ENCODE results near the gene SPACA6. TPM values are rescaled to one million over a fixed set of nuclear protein-coding genes. Genes with fewer than 3 reads are reported as not detected.
"Not testable (repeated sequence)": the region's sequence is repeated elsewhere in the genome, so short reads cannot be mapped to it uniquely, and the experiment has no call there.

The SPACA6 gene
- 1 to 10 TPM; 3.7 to 6.4 TPM for total RNA-seq

- peak; percentile 54 for DNase-seq (ENCODE audit: low spot score)
- no peaks in the 10 kb centered on the region for H3K27me3 ChIP-seq
- peak within 1 kb of the TSS; percentile 79 to 100 for H3K4me3 ChIP-seq
- peaks cover 0 to 35% of the 10 kb centered on the region in 2 donors for H3K4me1 ChIP-seq
- peaks cover 51% of the 10 kb centered on the region for H3K36me3 ChIP-seq
- peak within 1 kb of the TSS; percentile 97 to 99 for H3K27ac ChIP-seq
- no peaks in the 10 kb centered on the region for H3K9me3 ChIP-seq
- TF ChIP-seq CTCF (IDR thresholded peaks at IDR 0.05): no peak
These were observed at the start of gene SPACA6 for GRCh38 chr19:51693260-51693659. Gene SPACA6 (plus strand): TSS chr19:51693330. CDS start chr19:51693527, 197 bp downstream.

GRCh38 chr19:51644636-51645271, 48.4 kb upstream of the SPACA6 start:
- H3K4me1 ChIP-seq: no peaks in the 10 kb centered on the region
- no peak overlapping the region for H3K4me3 ChIP-seq
- H3K36me3 ChIP-seq: no peaks in the 10 kb centered on the region
- H3K27me3 ChIP-seq: no peaks in the 10 kb centered on the region
- H3K9me3 ChIP-seq: no peaks in the 10 kb centered on the region
- no peak overlapping the region for H3K27ac ChIP-seq
- DNase-seq (ENCODE audit: low spot score): no peak
- no peak for TF ChIP-seq CTCF (IDR thresholded peaks at IDR 0.05)

- not testable (repeated sequence) for H3K27me3 ChIP-seq; DNase-seq (ENCODE audit: low spot score); H3K4me1 ChIP-seq; H3K27ac ChIP-seq; H3K36me3 ChIP-seq; H3K9me3 ChIP-seq; H3K4me3 ChIP-seq
These were observed 46.4 kb upstream of the SPACA6 start, which contains the start of gene SIGLEC14 for GRCh38 chr19:51646730-51647129. Gene SIGLEC14 (minus strand): TSS chr19:51646825. CDS start chr19:51646759, 66 bp downstream.

GRCh38 chr19:51647318-51647717, 45.8 kb upstream of the SPACA6 start:
- DNase-seq (ENCODE audit: low spot score): no peak
- TF ChIP-seq CTCF (IDR thresholded peaks at IDR 0.05): no peak
- Histone ChIP-seq H3K4me3 (no peak overlapping the region), H3K27me3 (no peaks in the 10 kb centered on the region), H3K27ac (no peak overlapping the region), H3K9me3 (no peaks in the 10 kb centered on the region), H3K36me3 (no peaks in the 10 kb centered on the region), H3K4me1 (no peaks in the 10 kb centered on the region)

- Histone ChIP-seq H3K4me1 (no peaks in the 10 kb centered on the region), H3K9me3 (no peaks in the 10 kb centered on the region), H3K27ac (no peak overlapping the region), H3K36me3 (no peaks in the 10 kb centered on the region), H3K27me3 (no peaks in the 10 kb centered on the region), H3K4me3 (no peak overlapping the region)
- TF ChIP-seq CTCF (IDR thresholded peaks at IDR 0.05): no peak
- no peak for DNase-seq (ENCODE audit: low spot score)
These were observed 41.8 kb upstream of the SPACA6 start for GRCh38 chr19:51651216-51651846.

GRCh38 chr19:51652266-51652665, 40.9 kb upstream of the SPACA6 start:
- no peak overlapping the region for H3K4me3 ChIP-seq
- H3K9me3 ChIP-seq: no peaks in the 10 kb centered on the region
- H3K4me1 ChIP-seq: peaks cover 0 to 4% of the 10 kb centered on the region in 2 donors
- H3K27ac ChIP-seq: no peak overlapping the region
- DNase-seq (ENCODE audit: low spot score): no peak
- no peak for TF ChIP-seq CTCF (IDR thresholded peaks at IDR 0.05)
- no peaks in the 10 kb centered on the region for H3K27me3 ChIP-seq
- no peaks in the 10 kb centered on the region for H3K36me3 ChIP-seq
